ENCODE measurements around the gene UPK2. TPM values are rescaled to one million over a fixed set of nuclear protein-coding genes. Genes with fewer than 3 reads are reported as not detected.

UPK2 gene
- total and polyA plus RNA-seq, 2 donors (not counting 3 experiments of a cell fraction or from before 2014, with no cell fraction given) = 0.11 TPM; not detected in 1

GRCh38 chr11:118973985-118974384 lies 17.9 kb downstream of the UPK2 start:
- no peak for TF ChIP-seq MYC (IDR thresholded peaks at IDR 0.05; ENCODE audit: low read depth, low read length)
- no peak for TF ChIP-seq CTCF (IDR thresholded peaks at IDR 0.05; ENCODE audit: extremely low read depth in 1 of 2, insufficient read depth in 1 of 2, low read depth in 1 of 2, low read length in 2 of 2)
- TF ChIP-seq POLR2AphosphoS5 (IDR thresholded peaks at IDR 0.05; ENCODE audit: insufficient read depth, low read depth, low read length) = no peak
- no peak for TF ChIP-seq POLR2A (IDR thresholded peaks at IDR 0.05; ENCODE audit: low read depth, low read length)
- TF ChIP-seq GATA2 (IDR thresholded peaks at IDR 0.05; ENCODE audit: insufficient read depth, insufficient read length, low read depth, low read length) = no peak
- TF ChIP-seq JUN (IDR thresholded peaks at IDR 0.05; ENCODE audit: borderline replicate concordance, insufficient read depth, insufficient read length, low read depth) = no peak
- TF ChIP-seq EZH2 (IDR thresholded peaks at IDR 0.05; ENCODE audit: borderline replicate concordance, low read depth, low read length, severe bottlenecking) = no peak
- TF ChIP-seq FOS (IDR thresholded peaks at IDR 0.05; ENCODE audit: borderline replicate concordance, insufficient read depth, low read length) = no peak
- TF ChIP-seq MAX (IDR thresholded peaks at IDR 0.05; ENCODE audit: insufficient read depth, insufficient read length) = no peak
- Histone ChIP-seq H3K4me3 (replicated peaks in 1 of 3; ENCODE audit: insufficient read depth in 1 of 3, low read depth in 1 of 3, low read length in 3 of 3) (no peak overlapping the region), H3K9me1 (replicated peaks; ENCODE audit: control insufficient read depth, extremely low read depth, insufficient read depth, low read length) (no peaks in the 10 kb centered on the region), H4K20me1 (replicated peaks; ENCODE audit: control insufficient read depth, extremely low read depth, insufficient read depth, low read length) (no peaks in the 10 kb centered on the region), H3K9ac (replicated peaks; ENCODE audit: extremely low read depth, insufficient read depth, low read length) (no peak overlapping the region), H3K4me2 (ENCODE audit: insufficient read depth, low read length) (no peak overlapping the region), H3K27ac (ENCODE audit: insufficient read depth, low read depth, low read length) (no peak overlapping the region), H3K27me3 (ENCODE audit: control insufficient read depth in 2 of 2, insufficient read depth in 2 of 2, low read length in 2 of 2) (peaks cover 10 to 11% of the 10 kb centered on the region in 2 experiments), H3K4me1 (ENCODE audit: control insufficient read depth, extremely low read depth, insufficient read depth, low read length) (no peaks in the 10 kb centered on the region), H2AFZ (ENCODE audit: low read depth, low read length) (no peak overlapping the region), H3K9me3 (replicated peaks; ENCODE audit: control insufficient read depth, insufficient read depth, low read length) (no peaks in the 10 kb centered on the region), H3K79me2 (ENCODE audit: control insufficient read depth, insufficient read depth, low read length) (no peaks in the 10 kb centered on the region), H3K36me3 (ENCODE audit: control insufficient read depth in 2 of 2, extremely low read depth in 1 of 2, insufficient read depth in 2 of 2, low read length in 2 of 2) (no peaks in the 10 kb centered on the region)
- DNase-seq (ENCODE audit: low read depth, low spot score) = no peak
- BruUV-seq (replicated peaks) = no TSS peak
- ChIA-PET POLR2A (no interaction called here), CTCF (no interaction called here)
- FAIRE-seq = no peak
- dilution Hi-C loops (cut with MboI; ENCODE audit: extremely low pct_ligation_motif_present, low sequenced_read_pairs) (no loop called here), intact Hi-C loops (cut with micrococcal nuclease) (no loop called here)
